Activated CD8-positive, alpha-beta T cell treated with anti-CD3 and anti-CD28 coated beads for 36 hours (primary cell): ENCODE results near the gene PRMT1. TPM values are rescaled to one million over a fixed set of nuclear protein-coding genes. Genes with fewer than 3 reads are reported as not detected.
A peak's percentile ranks its signal among the peaks of the same experiment; 100 is the strongest.

Experiments
- ATAC-seq: fragments of 200-7000 bp; cut with Tn5 transposase; one replicate; pipeline ENCODE4 v1.10.0; 2021; ENCODE audit warnings: mild to moderate bottlenecking, moderate library complexity
- CTCF ChIA-PET: fragments of 350-600 bp; sonication (Branson Sonifier 250); formaldehyde crosslinking; loops from one replicate; lab custom pipeline; 2021; ENCODE audit warnings: antibody characterized with exemption; lab: Charles Lee
- POLR2A ChIA-PET: fragments of 350-600 bp; sonication (Branson Sonifier 250); formaldehyde crosslinking; loops from one replicate; lab custom pipeline; 2021; ENCODE audit warnings: antibody characterized with exemption; lab: Charles Lee
- DNase-seq: peaks from one replicate; pipeline ENCODE4 v3.0.0-alpha.2; 2020
- H3K27ac Mint-ChIP-seq: one replicate; pipeline ENCODE4 v1.8.0; 2021; ENCODE audit warnings: mild to moderate bottlenecking, mixed read lengths
- H3K27me3 Mint-ChIP-seq: one replicate; pipeline ENCODE4 v1.8.0; 2021; ENCODE audit warnings: mixed read lengths
- H3K36me3 Mint-ChIP-seq: one replicate; pipeline ENCODE4 v1.8.0; 2021; ENCODE audit warnings: low read depth, mixed read lengths
- H3K4me1 Mint-ChIP-seq: one replicate; pipeline ENCODE4 v1.8.0; 2021; ENCODE audit warnings: low read depth, mixed read lengths
- H3K4me3 Mint-ChIP-seq: one replicate; pipeline ENCODE4 v1.8.0; 2021; ENCODE audit warnings: mild to moderate bottlenecking, moderate library complexity, mixed read lengths
- H3K9me3 Mint-ChIP-seq: one replicate; pipeline ENCODE4 v1.8.0; 2021; ENCODE audit warnings: mixed read lengths
- intact Hi-C: fragments of 100-400 bp; cut with micrococcal nuclease; formaldehyde crosslinking; loops from one replicate; pipeline ENCODE4 v1.10.0; 2022
- total RNA-seq, 2 experiments: library from RNA; stranded (reverse); gene quantifications; one replicate each; pipeline ENCODE4 v1.2.3, GENCODE V29; 2021
- TF ChIP-seq, protein P1 (sequence below): fragments of 200-600 bp; IDR thresholded peaks from one replicate; pipeline ENCODE4 v1.8.0; 2022; ENCODE audit warnings: antibody characterized with exemption, mild to moderate bottlenecking

PRMT1 gene
- total RNA-seq, 2 experiments from 2014 or later = 419 to 437 TPM

DNA sequence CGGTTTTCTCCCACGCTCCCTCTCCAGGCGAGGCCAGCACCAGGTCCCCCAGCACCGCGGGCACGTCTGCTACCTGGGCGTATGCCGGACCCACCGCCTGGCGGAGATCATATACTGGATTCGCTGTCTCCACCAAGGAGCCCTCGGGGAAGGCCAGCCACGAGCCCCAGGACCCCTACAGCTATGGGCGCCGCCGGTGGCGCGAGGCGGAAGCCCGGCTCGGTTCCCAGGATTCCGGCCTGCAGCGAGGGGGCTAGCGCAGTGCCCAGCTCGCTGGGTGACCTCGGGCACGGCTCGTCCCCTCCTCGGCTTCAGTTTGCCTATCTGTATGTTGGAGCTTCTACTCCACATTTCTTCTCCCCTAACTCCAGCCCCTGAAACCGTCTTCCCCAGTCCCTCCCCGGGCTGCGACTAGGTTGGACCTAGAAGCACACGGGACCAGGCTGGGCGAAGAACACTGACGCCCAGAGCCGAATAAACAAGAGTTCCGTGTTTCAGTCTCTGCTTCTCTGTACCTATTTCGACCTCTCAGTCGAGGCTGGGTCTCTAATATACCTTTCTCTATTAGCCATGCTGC, 13.1 kb downstream of the PRMT1 start:
- no peaks in the 10 kb centered on the region for H3K9me3 Mint-ChIP-seq
- peaks cover 14% of the 10 kb centered on the region for H3K27me3 Mint-ChIP-seq
- no peak for ATAC-seq
- CTCF ChIA-PET = interaction anchor here (1.4 to 4.6 kb wide), 3 partner anchors 9 to 18 kb away, joined by 4 to 19 read pairs (median 5); no protein-coding TSS in a partner anchor
- POLR2A ChIA-PET = interaction anchor here (0.7 to 4.0 kb wide), 6 partner anchors 12 to 104 kb away, joined by 3 to 23 read pairs (median 4); partner anchors contain the start of gene PRMT1
- no peak overlapping the region for H3K4me3 Mint-ChIP-seq
- H3K4me1 Mint-ChIP-seq = peaks cover 26% of the 10 kb centered on the region
- peaks cover 31% of the 10 kb centered on the region for H3K36me3 Mint-ChIP-seq
- TF ChIP-seq, protein P1, sequence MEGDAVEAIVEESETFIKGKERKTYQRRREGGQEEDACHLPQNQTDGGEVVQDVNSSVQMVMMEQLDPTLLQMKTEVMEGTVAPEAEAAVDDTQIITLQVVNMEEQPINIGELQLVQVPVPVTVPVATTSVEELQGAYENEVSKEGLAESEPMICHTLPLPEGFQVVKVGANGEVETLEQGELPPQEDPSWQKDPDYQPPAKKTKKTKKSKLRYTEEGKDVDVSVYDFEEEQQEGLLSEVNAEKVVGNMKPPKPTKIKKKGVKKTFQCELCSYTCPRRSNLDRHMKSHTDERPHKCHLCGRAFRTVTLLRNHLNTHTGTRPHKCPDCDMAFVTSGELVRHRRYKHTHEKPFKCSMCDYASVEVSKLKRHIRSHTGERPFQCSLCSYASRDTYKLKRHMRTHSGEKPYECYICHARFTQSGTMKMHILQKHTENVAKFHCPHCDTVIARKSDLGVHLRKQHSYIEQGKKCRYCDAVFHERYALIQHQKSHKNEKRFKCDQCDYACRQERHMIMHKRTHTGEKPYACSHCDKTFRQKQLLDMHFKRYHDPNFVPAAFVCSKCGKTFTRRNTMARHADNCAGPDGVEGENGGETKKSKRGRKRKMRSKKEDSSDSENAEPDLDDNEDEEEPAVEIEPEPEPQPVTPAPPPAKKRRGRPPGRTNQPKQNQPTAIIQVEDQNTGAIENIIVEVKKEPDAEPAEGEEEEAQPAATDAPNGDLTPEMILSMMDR = peak; percentile 31
- H3K27ac Mint-ChIP-seq = no peak overlapping the region
- intact Hi-C loops = no loop called here
- no peak for DNase-seq

DNA sequence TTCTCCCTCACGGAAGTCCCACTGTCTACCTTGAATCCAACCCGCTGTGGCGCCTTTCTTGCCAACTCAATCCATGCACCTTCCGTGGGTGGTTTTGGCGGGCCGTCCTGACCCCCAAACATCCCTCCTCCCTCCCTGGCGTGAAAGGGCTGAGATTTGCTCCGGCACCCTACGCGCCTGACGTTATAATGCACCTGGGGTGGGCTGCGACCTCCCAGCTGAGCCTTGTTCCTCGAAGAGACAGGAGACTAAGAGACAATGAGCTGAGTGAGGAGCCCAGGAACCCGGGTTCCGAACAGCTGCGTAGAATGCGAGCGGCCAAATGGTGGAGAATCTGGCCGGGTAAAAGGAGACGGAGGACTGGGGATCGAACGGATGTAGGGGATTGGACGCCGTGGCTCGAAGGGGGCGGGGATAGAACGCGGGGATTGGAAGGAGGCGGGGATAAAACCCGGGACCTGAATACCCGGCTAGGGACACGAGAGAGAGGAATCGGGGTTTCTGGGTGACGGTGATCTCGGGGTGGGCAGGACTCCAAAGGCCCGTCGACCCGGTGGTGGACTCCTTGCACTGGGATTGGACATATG, 13.7 kb downstream of the PRMT1 start, which contains the start of gene CPT1C:
TSS of gene CPT1C (plus strand) at position 461 of the 587 bp plus-strand sequence. CDS start 1,137 bp downstream, outside the sequence.
- ChIA-PET POLR2A (interaction anchor here (0.7 to 4.0 kb wide), 5 partner anchors 12 to 104 kb away, joined by 3 to 23 read pairs (median 4); partner anchors contain the start of gene PRMT1), CTCF (interaction anchor here (1.6 to 4.6 kb wide), 2 partner anchors 10 to 12 kb away, joined by 5 to 19 read pairs; no protein-coding TSS in a partner anchor)
- DNase-seq (peak; percentile 60), ATAC-seq (peak; percentile 63)
- Mint-ChIP-seq H3K4me1 (peaks cover 26% of the 10 kb centered on the region), H3K4me3 (peak within 1 kb of the TSS; percentile 60), H3K27ac (no peak within 1 kb of the TSS), H3K27me3 (peaks cover 14% of the 10 kb centered on the region), H3K36me3 (peaks cover 26% of the 10 kb centered on the region), H3K9me3 (no peaks in the 10 kb centered on the region)
- intact Hi-C loops = no loop called here
- TF ChIP-seq, protein P1 = no peak

DNA sequence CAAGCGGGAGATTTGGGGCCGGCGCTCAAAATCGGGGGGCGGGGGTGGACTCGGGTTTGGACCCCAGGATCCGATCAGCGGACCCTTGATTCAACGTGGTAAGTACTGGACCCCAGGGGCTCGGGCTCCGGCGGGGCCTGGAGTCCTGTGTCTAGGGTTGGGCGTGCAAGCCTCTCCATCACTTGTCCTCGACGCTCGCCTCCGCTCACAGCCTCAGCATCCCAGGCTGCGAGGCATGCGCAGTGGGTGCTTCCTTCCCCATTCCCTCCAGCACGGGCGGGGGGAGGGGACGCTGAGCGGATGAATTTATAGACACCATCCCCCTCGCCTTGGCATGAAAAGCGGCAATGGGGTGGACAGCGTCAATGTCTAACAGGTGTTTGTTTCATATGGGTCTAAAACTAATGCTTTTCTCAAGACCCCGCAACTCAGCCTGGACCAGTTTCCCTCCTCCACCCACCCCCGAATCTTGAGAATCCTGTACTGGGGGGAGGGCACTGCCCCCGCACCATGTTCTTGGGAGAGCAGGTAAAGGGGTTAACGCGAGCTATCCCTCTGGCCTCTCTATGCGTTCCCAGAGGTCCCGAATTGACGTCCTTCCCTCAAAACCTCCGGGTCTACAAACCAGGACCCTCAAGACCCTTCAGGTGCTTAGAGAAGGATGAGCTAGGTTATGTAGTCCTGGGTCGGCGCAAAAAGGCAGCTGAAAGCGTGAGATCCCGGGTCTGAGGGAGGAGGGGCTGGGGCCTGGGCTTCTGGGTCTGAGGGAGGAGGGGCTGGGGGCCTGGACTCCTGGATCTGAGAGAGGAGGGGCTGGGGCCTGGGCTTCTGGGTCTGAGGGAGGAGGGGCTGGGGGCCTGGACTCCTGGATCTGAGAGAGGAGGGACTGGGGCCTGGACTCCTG, 14.4 kb downstream of the PRMT1 start:
- ChIA-PET CTCF (interaction anchor here (4.6 kb wide), 1 partner anchor 10 kb away, joined by 19 read pairs; no protein-coding TSS in a partner anchor), POLR2A (interaction anchor here (0.9 to 4.0 kb wide), 4 partner anchors 10 to 103 kb away, joined by 3 to 23 read pairs (median 4); partner anchors contain the start of gene PRMT1)
- no peak overlapping the region for H3K27ac Mint-ChIP-seq
- DNase-seq (peak; percentile 44), ATAC-seq (peak; percentile 19)
- peaks cover 24% of the 10 kb centered on the region for H3K36me3 Mint-ChIP-seq
- H3K4me3 Mint-ChIP-seq = peak overlapping the region; percentile 60
- peaks cover 26% of the 10 kb centered on the region for H3K4me1 Mint-ChIP-seq
- peaks cover 14% of the 10 kb centered on the region for H3K27me3 Mint-ChIP-seq
- no peaks in the 10 kb centered on the region for H3K9me3 Mint-ChIP-seq
- intact Hi-C loops = no loop called here
- TF ChIP-seq, protein P1 = no peak

DNA sequence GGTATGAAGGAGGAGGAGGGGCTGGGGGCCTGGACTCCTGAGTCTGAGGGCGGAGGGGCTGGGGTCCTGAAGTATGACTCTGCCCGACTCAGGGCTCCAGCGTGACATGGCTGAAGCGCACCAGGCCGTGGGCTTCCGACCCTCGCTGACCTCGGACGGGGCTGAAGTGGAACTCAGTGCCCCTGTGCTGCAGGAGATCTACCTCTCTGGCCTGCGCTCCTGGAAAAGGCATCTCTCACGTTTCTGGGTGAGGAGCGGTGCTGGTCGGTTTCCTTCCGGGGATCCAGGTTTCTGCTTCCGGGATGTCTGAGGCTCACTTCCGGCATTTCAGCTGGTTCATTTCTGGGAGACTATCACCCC, 15.1 kb downstream of the PRMT1 start:
- Mint-ChIP-seq H3K27me3 (peaks cover 14% of the 10 kb centered on the region), H3K27ac (no peak overlapping the region)

More for the DNA sequence above, 15.1 kb downstream of the PRMT1 start:
- Mint-ChIP-seq H3K36me3 (peaks cover 22% of the 10 kb centered on the region), H3K4me3 (no peak overlapping the region), H3K9me3 (no peaks in the 10 kb centered on the region), H3K4me1 (peaks cover 26% of the 10 kb centered on the region)
- TF ChIP-seq, protein P1 = no peak
- DNase-seq (no peak), ATAC-seq (no peak)
- ChIA-PET POLR2A (interaction anchor here (0.9 to 1.6 kb wide), 2 partner anchors 11 to 26 kb away, joined by 3 to 5 read pairs; no protein-coding TSS in a partner anchor), CTCF (interaction anchor here (4.6 kb wide), 1 partner anchor 11 kb away, joined by 19 read pairs; no protein-coding TSS in a partner anchor)
- intact Hi-C loops = no loop called here
